Gastroesophageal sphincter (tissue), 4 donors: Measurements from ENCODE around the gene ADAM33. TPM values are rescaled to one million over a fixed set of nuclear protein-coding genes. Genes with fewer than 3 reads are reported as not detected.

Experiments
- ATAC-seq: fragments of 150-250 bp; one replicate; pipeline ENCODE4 v1.9.1; 2016; ENCODE audit warnings: mild to moderate bottlenecking, moderate library complexity
- H3K27ac ChIP-seq, 4 donors: fragments of 200-600 bp; sonication (generic) in 3 of 4; 1 replicate in 3 of 4; 2 replicates in 1 of 4; pipeline ENCODE4 v1.5.1; 2016 to 2019
- H3K27me3 ChIP-seq: fragments of 200-600 bp; sonication (generic); one replicate; pipeline ENCODE4 v1.5.1; 2019
- H3K36me3 ChIP-seq, 2 donors: fragments of 200-600 bp; sonication (generic); one replicate each; pipeline ENCODE4 v1.5.1; 2019; ENCODE audit warnings: control low read depth in 1 of 2
- H3K4me1 ChIP-seq, 3 donors: fragments of 200-600 bp; sonication (generic); 1 replicate in 2 of 3; 2 replicates in 1 of 3; pipeline ENCODE4 v1.5.1; 2016 to 2019; ENCODE audit warnings: control low read depth in 2 of 3
- H3K4me3 ChIP-seq, 2 donors: fragments of 200-600 bp; sonication (generic); one replicate each; pipeline ENCODE4 v1.5.1; 2019; ENCODE audit warnings: mild to moderate bottlenecking in 1 of 2, moderate library complexity in 1 of 2
- H3K9me3 ChIP-seq, 3 donors: fragments of 200-600 bp; sonication (generic); one replicate each; pipeline ENCODE4 v1.5.1; 2017 to 2019; ENCODE audit warnings: control low read depth in 2 of 3
- CTCF ChIP-seq, 4 experiments: fragments of 200-600 bp in 2 of 4; fragments of 450-650 bp in 2 of 4; sonication (generic) in 1 of 4; IDR thresholded peaks; one replicate each; pipeline ENCODE4 v1.5.1; 2017 to 2019; ENCODE audit warnings: antibody characterized with exemption in 4 of 4, mild to moderate bottlenecking in 2 of 4, moderate library complexity in 2 of 4
- EP300 ChIP-seq: sonication (generic); formaldehyde crosslinking; IDR thresholded peaks from one replicate; pipeline ENCODE4 v1.6.1; 2017; ENCODE audit warnings: antibody characterized with exemption, mild to moderate bottlenecking
- POLR2A ChIP-seq, 2 donors: fragments of 450-650 bp; IDR thresholded peaks; one replicate each; pipeline ENCODE4 v1.6.1; 2017; ENCODE audit warnings: antibody characterized with exemption in 2 of 2, mild to moderate bottlenecking in 2 of 2, moderate library complexity in 1 of 2
- POLR2AphosphoS5 ChIP-seq: sonication (generic); formaldehyde crosslinking; IDR thresholded peaks from one replicate; pipeline ENCODE4 v1.6.1; 2017; ENCODE audit warnings: antibody characterized with exemption
- WGBS, 2 donors: methylation state at CpG; one replicate each; pipeline ENCODE4 v1.1.5; 2018; ENCODE audit warnings: low coverage in 1 of 2; 5-methylcytosine and 5-hydroxymethylcytosine counted together
- total RNA-seq, 4 donors: library from RNA; depleted of rRNA; stranded (reverse); fragments of >200 nt; gene quantifications; one replicate each; pipeline ENCODE4 v1.1.0, GENCODE V29; 2016

Gene ADAM33
- total RNA-seq, 4 donors from 2014 or later, result 15.9 to 105 (median 70.1) TPM

GRCh38 chr20:3629893-3630292 lies 51.9 kb downstream of the ADAM33 start:
- Histone ChIP-seq H3K36me3 (peaks cover 0 to 72% of the 10 kb centered on the region in 2 donors), H3K27me3 (no peaks in the 10 kb centered on the region), H3K27ac (no peak overlapping the region), H3K4me3 (no peak overlapping the region), H3K4me1 (no peaks in the 10 kb centered on the region), H3K9me3 (no peaks in the 10 kb centered on the region)
- WGBS, 2 donors, result 78 to 100% methylated on average over 2 of the region's 2 CpGs
- no peak for TF ChIP-seq CTCF (IDR thresholded peaks at IDR 0.05)
- no peak for ATAC-seq

- Histone ChIP-seq H3K36me3 (peaks cover 0 to 72% of the 10 kb centered on the region in 2 donors), H3K27me3 (no peaks in the 10 kb centered on the region), H3K27ac (no peak overlapping the region), H3K4me3 (no peak overlapping the region), H3K4me1 (no peaks in the 10 kb centered on the region), H3K9me3 (no peaks in the 10 kb centered on the region)
- WGBS, 2 donors, result 89 to 90% methylated on average over 15 to 16 of the region's 16 CpGs
- no peak for TF ChIP-seq POLR2AphosphoS5
- ATAC-seq, result no peak
These were observed 53.1 kb downstream of the ADAM33 start for GRCh38 chr20:3628502-3629314.

GRCh38 chr20:3627476-3627875 lies 54.3 kb downstream of the ADAM33 start:
- Histone ChIP-seq H3K36me3 (peaks cover 0 to 64% of the 10 kb centered on the region in 2 donors), H3K27me3 (no peaks in the 10 kb centered on the region), H3K9me3 (no peaks in the 10 kb centered on the region), H3K4me3 (no peak overlapping the region), H3K27ac (no peak overlapping the region), H3K4me1 (no peaks in the 10 kb centered on the region)
- 75 to 79% methylated on average over 2 of the region's 2 CpGs for WGBS, 2 donors
- ATAC-seq, result no peak
- TF ChIP-seq POLR2A (IDR thresholded peaks at IDR 0.05), result no peak
- TF ChIP-seq EP300, result no peak
- no peak for TF ChIP-seq CTCF (IDR thresholded peaks at IDR 0.05)
- TF ChIP-seq POLR2AphosphoS5, result no peak

- H3K9me3 ChIP-seq, result no peaks in the 10 kb centered on the region
- peaks cover 0 to 52% of the 10 kb centered on the region in 2 donors for H3K36me3 ChIP-seq
- H3K27me3 ChIP-seq, result no peaks in the 10 kb centered on the region
- TF ChIP-seq EP300 (no peak), POLR2A (IDR thresholded peaks at IDR 0.05) (no peak), POLR2AphosphoS5 (no peak), CTCF (IDR thresholded peaks at IDR 0.05) (no peak)
- no peak overlapping the region for H3K27ac ChIP-seq
- H3K4me3 ChIP-seq, result no peak overlapping the region
- WGBS, 2 donors, result 72 to 79% methylated on average over 3 to 4 of the region's 4 CpGs
- ATAC-seq, result no peak
- no peaks in the 10 kb centered on the region for H3K4me1 ChIP-seq
These were observed 59.4 kb downstream of the ADAM33 start for GRCh38 chr20:3622406-3622805.

GRCh38 chr20:3621111-3621510 lies 60.7 kb downstream of the ADAM33 start:
- TF ChIP-seq CTCF (IDR thresholded peaks at IDR 0.05) (no peak), POLR2AphosphoS5 (no peak), POLR2A (IDR thresholded peaks at IDR 0.05) (no peak), EP300 (no peak)
- ATAC-seq, result no peak
- Histone ChIP-seq H3K4me3 (no peak overlapping the region), H3K27ac (no peak overlapping the region), H3K27me3 (no peaks in the 10 kb centered on the region), H3K36me3 (peaks cover 0 to 52% of the 10 kb centered on the region in 2 donors), H3K9me3 (no peaks in the 10 kb centered on the region), H3K4me1 (no peaks in the 10 kb centered on the region)
- 85 to 94% methylated on average over 4 of the region's 8 CpGs for WGBS, 2 donors

Other genes with a start within 250 kb of the ADAM33 start
- gene ATRN, start 211.0 kb downstream of the ADAM33 start, total RNA-seq, result 10 to 100 TPM; 16.7 to 22.2 (median 19.4) TPM
- gene GFRA4, start 18.6 kb downstream of the ADAM33 start, total RNA-seq, result not detected
- 10 to 100 TPM; 10.1 to 17.2 (median 11.9) TPM for gene SIGLEC1, start 30.6 kb upstream of the ADAM33 start, total RNA-seq
- 10 to 100 TPM in 2 of 4 donors, 1 to 10 TPM in 2; 9.6 to 19.3 (median 14.4) TPM for gene HSPA12B, start 50.7 kb upstream of the ADAM33 start, total RNA-seq
- gene ADISSP, start 85.7 kb upstream of the ADAM33 start, total RNA-seq, result 10 to 100 TPM; 36.1 to 74.7 (median 59.3) TPM
- not detected for gene SPEF1, start 99.4 kb upstream of the ADAM33 start, total RNA-seq
- 100 to 1,000 TPM; 134 to 200 (median 139) TPM for gene CENPB, start 104.7 kb upstream of the ADAM33 start, total RNA-seq
- 10 to 100 TPM; 14.5 to 39.7 (median 38.4) TPM for gene CDC25B, start 114.3 kb upstream of the ADAM33 start, total RNA-seq
- gene AP5S1, start 138.5 kb upstream of the ADAM33 start, total RNA-seq, result 10 to 100 TPM; 10.4 to 12.1 (median 11.0) TPM
- gene MAVS, start 164.8 kb upstream of the ADAM33 start, total RNA-seq, result 10 to 100 TPM; 28.5 to 50.0 (median 40.1) TPM
- gene PANK2, start 207.4 kb upstream of the ADAM33 start, total RNA-seq, result 10 to 100 TPM; 49.0 to 58.1 (median 54.3) TPM